Activated CD8-positive, alpha-beta memory T cell treated with anti-CD3 and anti-CD28 coated beads for 48 hours (primary cell): Measurements from ENCODE around the gene DRICH1.
"Not testable (repeated sequence)": the region's sequence is repeated elsewhere in the genome, so short reads cannot be mapped to it uniquely, and the experiment has no call there.

Experiments used
- DNase-seq, 3 experiments: peaks; one replicate each; pipeline ENCODE4 v3.0.0-alpha.2; 2020; ENCODE audit warnings: low read depth in 2 of 3, low spot score in 2 of 3

Gene DRICH1

DNA sequence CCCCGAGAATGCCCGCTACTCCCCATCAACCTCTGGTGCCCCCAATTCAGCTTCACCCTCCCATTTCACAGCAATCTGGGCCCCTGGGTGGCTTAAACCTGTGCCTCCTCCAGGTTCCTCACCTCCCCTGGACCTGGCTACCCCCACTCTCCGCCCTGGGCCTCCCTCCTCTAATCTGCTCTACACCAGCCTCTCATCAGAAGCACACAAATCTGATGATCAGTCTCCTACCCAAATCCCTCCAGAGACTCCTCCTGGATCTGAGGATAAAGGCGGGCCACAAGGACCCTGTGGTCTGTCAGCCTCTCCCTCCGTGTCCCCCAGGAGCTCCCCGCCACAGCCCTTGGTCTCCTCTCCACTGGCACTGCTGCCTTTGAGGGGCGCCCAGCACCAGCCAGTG is 28.9 kb downstream of the DRICH1 start:
- no peak for DNase-seq

DNA sequence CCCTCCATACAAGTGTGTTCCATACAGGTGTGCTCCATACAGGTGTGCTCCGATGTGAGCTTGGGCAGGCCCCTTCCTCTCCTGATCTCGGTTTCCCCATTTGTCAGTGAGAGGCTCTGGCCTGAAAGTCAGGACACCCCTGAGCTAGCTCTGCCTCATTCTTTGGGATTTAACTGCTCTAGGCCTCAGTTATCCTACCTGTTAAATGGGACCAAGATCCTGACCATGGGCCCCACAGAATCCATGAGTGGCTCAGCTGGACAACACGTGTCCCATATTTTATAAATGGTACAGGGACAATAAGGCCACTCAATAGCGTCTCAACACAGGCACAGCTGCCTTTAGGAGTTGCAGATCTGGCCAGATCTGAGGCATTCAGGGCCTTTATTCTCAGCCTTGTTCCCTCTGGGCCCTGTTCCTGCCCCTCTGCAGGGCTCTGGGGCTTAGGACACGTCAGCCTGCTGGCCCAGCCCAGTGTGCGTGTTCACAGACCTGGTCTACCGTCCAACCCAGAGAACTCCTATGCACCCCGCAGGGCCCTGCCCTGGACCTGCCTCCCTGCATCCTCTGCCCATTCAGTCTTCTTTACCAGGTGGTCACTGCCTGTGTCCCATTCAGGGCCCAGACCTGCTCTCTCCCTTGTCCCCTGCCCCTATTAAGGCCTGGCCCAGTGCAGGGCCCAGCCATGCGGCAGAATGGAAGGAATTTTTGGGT is 33.2 kb downstream of the DRICH1 start:
- DNase-seq = no peak

DNA sequence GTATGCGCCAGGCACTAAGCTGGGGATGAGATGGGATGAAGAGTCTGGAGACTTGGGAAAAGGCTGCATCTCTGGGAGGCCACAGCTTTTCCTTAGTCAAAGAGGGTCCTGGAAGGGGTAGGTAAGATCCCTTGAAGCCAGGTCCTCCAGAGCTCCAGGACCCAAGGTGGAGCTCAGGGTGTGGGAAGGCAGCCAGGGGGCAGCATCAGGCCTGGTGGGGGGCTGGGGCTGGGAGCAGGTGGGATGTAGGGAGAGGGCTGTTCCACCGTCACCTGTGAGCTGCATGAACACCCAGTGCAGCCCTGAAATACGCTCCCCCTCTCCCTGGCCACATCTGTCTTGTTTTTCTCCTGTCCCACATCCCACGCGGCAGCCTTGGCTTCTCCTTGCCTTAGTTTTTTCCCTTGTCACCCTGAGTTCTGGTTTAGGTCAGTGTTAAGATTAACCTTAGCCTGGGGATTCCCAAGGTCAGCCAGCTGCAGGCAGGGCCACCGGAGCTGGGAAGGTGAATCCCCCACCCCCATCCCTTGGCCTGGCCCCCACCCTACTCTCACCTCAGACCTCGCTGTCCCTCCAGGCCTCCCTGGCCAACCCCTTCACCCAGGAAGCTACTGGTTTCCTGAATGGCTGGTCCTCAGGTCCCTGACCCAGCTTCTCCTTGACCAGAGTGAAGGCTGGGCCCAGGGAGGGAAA is 34.4 kb downstream of the DRICH1 start:
- not testable (repeated sequence) for DNase-seq

- not testable (repeated sequence) for DNase-seq
Observed at GRCh38 chr22:23595904-23596303, 36.2 kb downstream of the DRICH1 start.

DNA sequence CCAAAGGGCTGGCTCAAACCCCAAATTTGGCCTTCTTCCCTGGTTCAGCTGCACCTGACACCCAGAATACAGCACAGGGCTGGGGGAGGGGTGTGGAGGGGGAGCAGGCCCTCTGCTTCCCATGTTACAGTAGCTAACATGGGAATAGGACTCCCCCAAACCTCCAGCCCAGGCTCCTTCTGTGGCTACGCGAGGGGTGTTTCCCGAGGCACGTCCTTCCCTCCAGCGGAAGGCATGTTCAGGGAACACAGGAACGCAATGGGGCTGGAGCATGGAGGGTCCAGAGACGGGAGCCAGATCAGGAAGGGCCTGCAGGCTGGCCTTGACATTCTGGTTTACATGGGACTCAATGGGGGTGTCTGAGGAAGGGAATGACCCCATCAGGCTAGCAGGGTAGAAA is 40.3 kb downstream of the DRICH1 start:
- no peak for DNase-seq

GRCh38 chr22:23591201-23591791 is 40.8 kb downstream of the DRICH1 start:
- peak; percentile 10 to 53 (median 13) for DNase-seq

- no peak for DNase-seq
Observed at GRCh38 chr22:23583836-23584235, 48.3 kb downstream of the DRICH1 start.

DNA sequence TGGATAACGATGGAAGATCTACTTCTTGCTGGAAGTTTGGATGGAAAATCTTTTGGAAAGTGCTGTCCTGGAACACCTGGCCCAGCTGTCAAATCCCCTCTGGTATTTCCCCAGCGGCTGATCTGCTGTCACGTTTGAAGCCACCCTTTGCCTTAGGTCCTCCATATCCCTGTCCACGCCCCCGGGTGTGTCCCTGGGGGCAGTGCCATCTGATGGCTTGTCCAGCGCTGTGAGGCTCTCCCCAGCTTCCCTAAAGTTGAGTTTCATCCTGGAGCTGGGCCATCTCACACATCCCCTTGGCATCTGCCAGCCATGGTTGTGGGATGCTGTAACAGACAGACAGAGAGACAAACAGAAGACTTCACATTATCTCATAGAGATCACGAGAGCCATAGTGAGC is 49.0 kb downstream of the DRICH1 start:
- DNase-seq = no peak

GRCh38 chr22:23581260-23581650 is 50.9 kb downstream of the DRICH1 start:
- no peak for DNase-seq

GRCh38 chr22:23580576-23581259 is 51.4 kb downstream of the DRICH1 start:
- no peak for DNase-seq

DNA sequence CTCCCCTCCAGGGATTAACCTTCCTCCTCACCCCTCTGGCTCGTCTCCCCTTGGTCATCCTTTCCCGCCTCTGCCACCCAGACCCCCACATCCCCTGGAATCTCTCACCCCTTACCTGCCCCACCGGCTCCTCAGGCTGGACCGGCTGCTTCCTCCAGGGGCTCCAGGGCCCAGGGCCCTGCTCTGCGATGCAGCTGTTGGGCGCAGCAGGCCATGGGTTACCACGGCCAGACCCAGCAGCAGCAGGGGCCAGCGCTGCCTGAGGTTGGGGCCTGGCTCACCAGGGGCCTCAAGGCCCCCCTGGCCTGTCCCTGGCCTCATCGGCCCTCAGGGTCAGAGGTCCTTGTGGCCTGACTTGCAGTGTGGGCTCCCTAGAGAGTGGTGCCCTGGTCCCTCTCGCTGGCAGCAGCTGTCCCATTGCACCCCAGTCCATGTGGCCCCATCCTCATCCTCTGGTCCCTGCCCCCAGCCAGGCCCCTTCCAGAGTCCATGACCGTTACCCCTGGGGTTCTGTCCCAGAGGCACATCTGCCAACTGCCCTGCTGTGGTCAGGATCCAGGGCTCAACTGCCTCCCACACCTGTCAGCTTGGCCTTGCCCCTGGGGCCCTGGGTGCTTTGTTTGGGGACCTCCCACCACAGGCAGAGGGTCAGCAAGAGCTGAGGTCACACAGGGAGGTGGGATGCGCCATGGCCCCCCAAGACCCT is 52.1 kb downstream of the DRICH1 start, which contains the start of gene IGLL1:
TSS of gene IGLL1 (minus strand) at position 421 of the 706 bp plus-strand sequence. CDS start at position 321, 100 bp downstream.
- DNase-seq = no peak

DNA sequence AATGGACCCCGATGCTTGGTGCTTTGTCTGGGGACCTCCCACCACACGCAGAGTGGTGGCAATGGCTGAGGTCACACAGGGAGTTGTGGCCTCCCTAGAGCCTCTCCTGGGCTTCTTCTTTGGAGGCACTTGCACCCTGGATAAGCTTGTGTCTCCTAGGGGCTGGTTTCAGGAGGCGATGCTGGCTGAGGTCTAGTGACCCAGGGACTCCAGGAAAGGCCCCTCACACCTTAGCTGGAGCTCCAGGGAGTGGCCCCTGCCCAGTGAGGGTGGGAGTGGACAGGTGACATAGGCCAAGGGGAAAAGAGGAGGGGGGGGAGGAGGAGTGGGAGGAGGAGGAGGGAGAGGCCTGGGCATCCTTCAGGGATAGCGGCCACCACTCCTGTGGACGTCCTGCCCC is 52.8 kb downstream of the DRICH1 start:
- no peak for DNase-seq

DNA sequence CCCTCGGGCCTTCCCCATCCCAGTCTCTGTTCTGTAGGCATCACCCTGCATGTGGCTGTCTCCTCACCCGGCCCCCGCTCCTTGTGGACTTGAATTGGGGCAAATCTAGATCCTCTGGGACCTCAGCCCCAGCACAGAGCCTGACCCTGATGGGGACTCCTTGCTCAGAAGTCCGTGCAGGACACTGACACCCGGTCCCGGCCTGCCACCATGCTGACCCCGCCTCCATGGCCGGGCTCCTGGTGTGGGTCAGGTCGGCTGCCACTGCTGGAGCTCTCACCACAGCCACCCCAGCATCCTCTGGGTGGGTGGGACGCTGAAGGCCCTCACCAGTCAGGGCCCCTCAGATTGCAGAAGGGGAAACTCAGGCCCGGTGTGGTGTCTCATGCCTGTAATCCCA is 53.8 kb downstream of the DRICH1 start:
- no peak for DNase-seq

DNA sequence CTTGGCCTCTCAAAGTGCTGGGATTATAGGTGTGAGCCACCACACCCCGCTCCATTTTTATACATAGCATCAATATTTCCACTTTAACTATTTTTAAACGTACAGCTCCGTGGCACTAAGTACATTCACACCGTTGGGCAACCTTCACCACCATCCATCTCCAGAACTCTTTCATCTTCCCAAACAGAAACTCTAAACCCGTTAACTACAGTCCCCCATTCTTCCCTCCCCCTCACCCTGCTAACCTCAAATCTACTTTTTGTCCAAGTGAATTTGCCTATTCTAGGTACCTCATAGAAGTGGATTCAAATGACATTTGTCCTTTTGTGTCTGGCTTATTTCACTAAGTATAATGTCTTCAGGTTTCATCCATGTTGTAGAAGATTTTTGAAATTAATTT is 55.4 kb downstream of the DRICH1 start:
- DNase-seq = no peak

DNA sequence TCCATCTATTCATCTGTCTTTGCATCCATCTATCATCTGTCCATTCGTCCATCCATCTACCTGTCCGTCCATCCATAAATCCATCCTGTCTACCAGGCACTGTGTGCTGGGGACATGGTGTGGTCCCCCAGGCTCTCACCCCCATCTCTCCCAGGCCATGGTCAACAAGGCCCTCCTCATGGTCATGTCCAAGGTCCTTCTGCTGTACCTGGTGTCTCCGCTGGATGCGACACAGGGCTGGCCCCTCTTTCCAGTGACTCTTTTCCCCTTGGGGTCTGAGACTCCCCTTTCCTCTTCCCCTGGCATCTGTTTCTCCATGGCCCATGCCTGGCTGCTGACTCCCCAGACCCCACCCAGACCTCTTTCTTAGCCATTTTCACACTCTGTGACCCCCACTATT is 56.5 kb downstream of the DRICH1 start:
- no peak for DNase-seq

- no peak for DNase-seq
Observed at GRCh38 chr22:23574877-23575276, 57.2 kb downstream of the DRICH1 start.

DNA sequence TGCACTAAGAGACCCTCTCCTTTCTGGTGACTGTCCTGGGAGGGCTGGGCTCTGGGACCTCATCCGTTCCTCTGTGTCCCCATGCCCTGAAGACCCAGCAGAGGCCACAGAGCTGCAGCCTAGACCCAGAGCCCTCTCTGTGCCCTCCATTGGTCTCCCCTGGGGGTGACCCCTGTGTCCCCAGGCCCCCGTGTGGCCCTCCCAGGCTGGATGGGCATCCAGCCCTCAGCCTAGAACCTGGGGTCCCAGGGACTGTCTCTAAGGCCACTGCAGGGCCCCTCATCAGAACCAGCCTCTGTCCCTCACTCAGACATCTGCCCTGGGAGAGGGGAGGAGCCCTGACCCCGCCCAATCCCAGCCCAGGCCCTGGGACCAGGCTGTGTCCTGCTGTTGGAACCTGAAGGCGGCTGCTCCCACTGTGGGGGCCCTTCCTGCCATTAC is 57.7 kb downstream of the DRICH1 start:
- no peak for DNase-seq

- not testable (repeated sequence) for DNase-seq
Observed at GRCh38 chr22:23573701-23574235, 58.4 kb downstream of the DRICH1 start.

DNA sequence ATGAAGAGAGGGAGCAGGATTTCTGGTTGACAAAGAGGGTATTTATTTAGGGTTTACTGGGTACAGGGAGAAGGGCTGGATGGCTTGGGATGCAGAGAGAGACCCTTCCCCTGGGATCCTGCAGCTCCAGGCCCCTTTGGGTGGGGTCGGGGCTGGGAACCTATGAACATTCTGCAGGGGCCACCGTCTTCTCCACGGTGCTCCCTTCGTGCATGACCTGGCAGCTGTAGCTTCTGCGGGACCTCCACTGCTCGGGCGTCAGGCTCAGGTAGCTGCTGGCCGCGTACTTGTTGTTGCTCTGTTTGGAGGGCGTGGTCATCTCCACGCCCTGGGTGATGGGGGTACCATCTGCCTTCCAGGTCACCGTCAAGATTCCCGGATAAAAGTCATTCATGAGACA is 59.0 kb downstream of the DRICH1 start:
- DNase-seq = not testable (repeated sequence)

DNA sequence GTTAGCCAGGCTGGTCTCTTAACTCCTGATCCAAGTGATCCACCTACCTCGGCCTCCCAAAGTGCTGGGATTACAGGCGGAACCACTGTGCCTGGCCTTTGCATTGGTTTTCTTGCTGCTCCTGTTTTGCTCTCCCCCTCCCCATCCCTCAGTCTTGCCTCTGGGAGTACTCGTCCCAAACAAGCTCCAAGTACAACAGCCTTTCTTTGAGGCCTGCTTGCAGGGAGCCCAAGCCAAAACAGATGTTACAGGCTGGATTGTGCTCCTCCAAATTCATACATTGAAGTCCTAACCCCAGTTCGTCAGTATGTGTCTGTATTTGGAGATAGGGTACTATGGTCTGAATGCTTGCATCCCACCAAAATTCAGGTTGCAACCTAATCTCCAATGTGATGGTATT is 60.6 kb downstream of the DRICH1 start:
- DNase-seq = no peak

DNA sequence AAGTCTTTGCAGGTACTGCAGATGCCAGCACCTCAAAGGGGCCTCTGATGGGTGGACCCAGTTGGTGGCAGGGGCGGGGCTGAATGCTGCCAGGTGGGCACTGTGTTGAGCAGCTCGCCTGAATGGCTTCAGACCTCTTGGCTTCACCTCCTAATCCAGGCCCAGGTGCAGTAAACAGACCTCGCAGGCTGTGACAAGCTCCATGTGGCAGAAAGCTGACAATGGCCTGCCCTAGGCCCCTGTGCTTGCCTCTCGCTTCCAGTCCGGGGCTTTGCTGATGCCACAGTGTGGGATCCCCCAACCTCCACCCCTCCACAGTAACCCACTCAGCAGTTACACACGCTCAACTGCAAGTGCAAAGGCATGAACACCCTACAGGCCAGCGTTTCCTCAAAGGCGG is 61.4 kb downstream of the DRICH1 start:
- no peak for DNase-seq
